SKM-1 treated with dmso at 0.1 percent for 144 hours (cell line): ENCODE data around the gene GMPPA.
A peak's percentile ranks its signal among the peaks of the same experiment; 100 is the strongest.

ENCODE experiments used
- DNase-seq: peaks from one replicate; lab custom pipeline; 2025; ENCODE audit not compliant: unreplicated experiment; lab: John Stamatoyannopoulos, UW

GMPPA gene

DNA sequence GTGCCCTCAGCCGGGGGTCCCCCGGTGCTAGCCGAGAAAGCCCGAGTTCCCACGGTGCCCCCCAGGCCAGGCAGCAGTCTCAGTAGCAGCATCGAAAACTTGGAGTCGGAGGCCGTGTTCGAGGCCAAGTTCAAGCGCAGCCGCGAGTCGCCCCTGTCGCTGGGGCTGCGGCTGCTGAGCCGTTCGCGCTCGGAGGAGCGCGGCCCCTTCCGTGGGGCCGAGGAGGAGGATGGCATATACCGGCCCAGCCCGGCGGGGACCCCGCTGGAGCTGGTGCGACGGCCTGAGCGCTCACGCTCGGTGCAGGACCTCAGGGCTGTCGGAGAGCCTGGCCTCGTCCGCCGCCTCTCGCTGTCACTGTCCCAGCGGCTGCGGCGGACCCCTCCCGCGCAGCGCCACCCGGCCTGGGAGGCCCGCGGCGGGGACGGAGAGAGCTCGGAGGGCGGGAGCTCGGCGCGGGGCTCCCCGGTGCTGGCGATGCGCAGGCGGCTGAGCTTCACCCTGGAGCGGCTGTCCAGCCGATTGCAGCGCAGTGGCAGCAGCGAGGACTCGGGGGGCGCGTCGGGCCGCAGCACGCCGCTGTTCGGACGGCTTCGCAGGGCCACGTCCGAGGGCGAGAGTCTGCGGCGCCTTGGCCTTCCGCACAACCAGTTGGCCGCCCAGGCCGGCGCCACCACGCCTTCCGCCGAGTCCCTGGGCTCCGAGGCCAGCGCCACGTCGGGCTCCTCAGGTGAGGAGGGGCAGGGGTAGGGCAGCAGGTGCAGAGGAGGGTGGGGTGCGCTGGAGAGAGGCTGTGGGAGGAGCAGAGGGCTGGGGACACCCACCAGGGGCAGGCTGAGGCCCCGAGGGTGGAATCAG, 14.1 kb upstream of the GMPPA start:
- no peak for DNase-seq

DNA sequence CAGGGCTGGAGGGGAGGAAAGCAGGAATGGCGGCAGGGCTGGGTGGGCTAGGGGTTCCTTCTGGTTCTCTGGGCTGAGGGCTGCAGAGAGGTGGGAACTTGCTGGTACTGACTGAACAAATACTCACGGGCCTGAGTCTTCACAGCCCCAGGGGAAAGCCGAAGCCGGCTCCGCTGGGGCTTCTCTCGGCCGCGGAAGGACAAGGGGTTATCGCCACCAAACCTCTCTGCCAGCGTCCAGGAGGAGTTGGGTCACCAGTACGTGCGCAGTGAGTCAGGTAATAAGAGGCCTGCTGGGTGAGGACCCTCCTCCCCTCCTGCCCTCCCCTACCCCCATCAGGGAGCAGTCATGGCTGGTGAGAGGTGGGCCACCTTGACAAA, 13.5 kb upstream of the GMPPA start:
- no peak for DNase-seq

GRCh38 chr2:219486380-219486959, 12.2 kb upstream of the GMPPA start:
- no peak for DNase-seq

DNA sequence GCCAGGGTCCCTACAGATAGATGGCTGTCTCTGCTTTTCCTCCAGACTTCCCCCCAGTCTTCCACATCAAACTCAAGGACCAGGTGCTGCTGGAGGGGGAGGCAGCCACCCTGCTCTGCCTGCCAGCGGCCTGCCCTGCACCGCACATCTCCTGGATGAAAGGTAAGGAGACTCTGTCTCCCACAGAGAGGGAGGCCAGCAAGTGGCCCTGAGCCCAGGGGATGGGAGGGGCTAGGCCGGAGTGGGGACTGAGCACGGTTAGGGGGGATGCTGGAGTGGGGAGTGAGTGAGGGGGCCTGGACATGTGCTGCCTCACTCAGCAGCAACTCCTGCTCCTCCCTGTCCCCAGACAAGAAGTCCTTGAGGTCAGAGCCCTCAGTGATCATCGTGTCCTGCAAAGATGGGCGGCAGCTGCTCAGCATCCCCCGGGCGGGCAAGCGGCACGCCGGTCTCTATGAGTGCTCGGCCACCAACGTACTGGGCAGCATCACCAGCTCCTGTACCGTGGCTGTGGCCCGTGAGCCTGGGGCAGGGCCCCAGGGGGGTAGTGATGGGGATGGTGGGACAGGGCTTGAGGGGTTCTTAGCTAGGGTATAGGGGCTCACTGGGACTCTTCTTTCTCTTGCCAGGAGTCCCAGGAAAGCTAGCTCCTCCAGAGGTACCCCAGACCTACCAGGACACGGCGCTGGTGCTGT, 10.4 kb upstream of the GMPPA start:
- DNase-seq = no peak

DNA sequence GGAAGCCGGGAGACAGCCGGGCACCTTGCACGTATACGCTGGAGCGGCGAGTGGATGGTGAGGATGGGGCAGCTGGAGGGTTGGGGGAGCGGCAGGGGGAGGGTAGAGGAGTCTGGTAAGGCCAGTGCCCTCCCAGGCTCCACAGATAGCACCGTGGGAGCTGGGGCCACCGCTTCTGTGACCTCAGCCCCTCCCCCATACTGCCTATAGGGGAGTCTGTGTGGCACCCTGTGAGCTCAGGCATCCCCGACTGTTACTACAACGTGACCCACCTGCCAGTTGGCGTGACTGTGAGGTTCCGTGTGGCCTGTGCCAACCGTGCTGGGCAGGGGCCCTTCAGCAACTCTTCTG, 9.9 kb upstream of the GMPPA start:
- DNase-seq = no peak

DNA sequence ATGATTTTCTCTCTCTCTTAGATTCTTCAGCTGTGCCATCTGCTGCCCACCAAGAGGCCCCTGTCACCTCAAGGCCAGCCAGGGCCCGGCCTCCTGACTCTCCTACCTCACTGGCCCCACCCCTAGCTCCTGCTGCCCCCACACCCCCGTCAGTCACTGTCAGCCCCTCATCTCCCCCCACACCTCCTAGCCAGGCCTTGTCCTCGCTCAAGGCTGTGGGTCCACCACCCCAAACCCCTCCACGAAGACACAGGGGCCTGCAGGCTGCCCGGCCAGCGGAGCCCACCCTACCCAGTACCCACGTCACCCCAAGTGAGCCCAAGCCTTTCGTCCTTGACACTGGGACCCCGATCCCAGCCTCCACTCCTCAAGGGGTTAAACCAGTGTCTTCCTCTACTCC, 9.4 kb upstream of the GMPPA start:
- DNase-seq = no peak

- DNase-seq = no peak
Measured at GRCh38 chr2:219490186-219490585, 8.5 kb upstream of the GMPPA start.

DNA sequence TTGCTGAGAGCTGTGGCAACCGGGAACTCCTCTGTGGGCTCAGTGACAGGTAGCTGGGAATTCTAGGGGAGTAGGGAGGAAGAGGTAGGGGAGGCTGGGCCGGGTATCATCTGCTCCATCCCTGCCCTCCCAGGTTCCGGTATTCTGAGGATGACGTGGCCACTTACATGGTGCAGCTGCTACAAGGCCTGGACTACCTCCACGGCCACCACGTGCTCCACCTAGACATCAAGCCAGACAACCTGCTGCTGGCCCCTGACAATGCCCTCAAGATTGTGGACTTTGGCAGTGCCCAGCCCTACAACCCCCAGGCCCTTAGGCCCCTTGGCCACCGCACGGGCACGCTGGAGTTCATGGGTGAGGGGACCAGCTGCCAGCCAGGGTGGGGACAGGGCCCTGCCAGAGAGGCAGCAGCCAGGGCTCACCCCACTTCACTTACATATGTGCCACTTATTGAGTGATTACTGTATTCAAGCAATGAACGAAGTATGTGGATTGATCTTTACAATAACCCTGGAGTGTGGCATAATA, 8.0 kb upstream of the GMPPA start:
- DNase-seq = no peak

DNA sequence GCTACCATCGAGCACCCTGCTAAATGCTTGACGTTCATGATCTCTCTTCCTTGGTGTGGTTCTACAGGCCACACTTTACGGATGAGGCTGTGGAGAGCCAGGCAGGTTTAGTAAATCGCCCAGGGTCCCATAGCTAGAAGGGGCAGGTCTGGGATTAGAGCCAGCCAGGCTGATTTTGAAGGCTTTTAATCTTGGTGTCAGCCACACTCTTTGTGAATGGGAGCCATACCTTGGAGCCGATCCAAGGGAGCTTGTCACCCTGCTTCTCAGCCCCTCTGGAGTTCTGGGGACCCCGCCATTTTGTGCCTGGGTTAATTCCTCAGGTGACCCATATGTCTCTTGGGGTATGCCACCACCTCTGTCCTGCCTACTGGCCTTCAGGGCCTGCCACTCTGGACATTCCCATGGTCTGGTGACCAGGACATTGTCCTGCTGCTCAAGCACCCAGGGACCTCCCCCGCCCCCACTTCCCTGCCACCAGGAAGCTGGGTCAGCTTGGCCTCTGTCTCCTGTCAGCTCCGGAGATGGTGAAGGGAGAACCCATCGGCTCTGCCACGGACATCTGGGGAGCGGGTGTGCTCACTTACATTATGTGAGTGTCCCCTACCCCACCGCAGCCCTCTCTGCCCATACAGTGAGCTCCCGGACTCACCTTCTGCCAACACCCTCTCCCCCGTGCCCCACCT, 7.3 kb upstream of the GMPPA start:
- no peak for DNase-seq

DNA sequence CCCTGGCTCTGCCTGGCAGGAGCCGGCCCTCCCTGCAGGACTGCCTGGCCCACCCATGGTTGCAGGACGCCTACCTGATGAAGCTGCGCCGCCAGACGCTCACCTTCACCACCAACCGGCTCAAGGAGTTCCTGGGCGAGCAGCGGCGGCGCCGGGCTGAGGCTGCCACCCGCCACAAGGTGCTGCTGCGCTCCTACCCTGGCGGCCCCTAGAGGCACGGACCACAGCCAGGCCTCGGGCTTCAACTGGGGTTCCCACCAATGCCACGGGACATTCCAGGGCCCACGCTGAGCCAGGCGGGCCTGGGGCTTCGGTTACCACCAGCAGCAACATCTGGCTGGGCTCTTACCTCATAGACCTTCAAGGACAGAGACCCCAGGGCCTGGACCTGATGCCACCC, 6.1 kb upstream of the GMPPA start:
- no peak for DNase-seq

DNA sequence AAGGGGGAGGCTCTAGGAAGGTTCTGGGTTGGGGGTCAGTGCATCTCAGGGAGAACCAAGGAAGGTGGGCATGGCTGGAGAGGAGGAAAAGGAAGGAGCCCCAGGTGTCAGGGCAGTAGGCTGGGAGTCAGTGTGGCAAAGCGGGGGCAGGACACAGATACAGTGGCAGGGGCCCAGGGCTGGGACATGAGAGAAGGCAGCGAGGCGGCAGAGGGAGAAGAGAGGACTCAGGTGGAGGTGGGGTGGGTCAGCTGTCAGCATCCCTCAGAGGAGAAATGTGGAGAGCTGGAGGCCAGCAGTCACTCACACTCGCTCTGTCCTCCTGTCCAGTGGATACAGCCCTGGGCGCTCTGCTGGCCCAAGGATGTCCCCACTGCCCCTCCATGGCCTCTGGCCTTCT, 5.6 kb upstream of the GMPPA start:
- no peak for DNase-seq

DNA sequence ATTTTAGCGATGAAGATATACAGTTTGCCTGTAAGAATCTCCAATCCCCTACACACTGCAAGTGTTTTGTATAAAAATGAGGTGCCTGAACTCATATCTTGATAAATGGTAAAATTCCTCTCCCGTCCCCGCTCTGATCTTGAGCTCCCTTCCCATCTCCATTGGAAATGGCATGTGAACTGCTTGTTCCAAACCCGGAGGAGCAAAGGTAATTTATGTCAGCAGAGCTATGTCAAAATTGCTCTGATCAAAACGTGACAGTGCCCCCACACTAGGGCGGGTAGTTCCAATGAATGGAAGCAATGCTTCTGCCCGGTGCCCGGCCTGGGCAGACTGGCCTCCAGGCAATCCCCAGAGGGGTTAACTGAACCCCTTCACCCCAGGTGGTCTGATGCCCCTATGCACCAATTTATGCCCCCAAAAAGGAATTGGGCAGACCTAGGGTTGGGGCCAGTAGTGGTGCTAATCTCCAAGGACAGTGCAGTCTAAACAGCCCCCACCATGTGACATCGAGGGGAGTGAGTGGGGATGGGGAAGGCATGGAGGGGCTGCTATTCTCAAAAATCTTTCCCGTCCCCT, 3.6 kb upstream of the GMPPA start:
- no peak for DNase-seq

DNA sequence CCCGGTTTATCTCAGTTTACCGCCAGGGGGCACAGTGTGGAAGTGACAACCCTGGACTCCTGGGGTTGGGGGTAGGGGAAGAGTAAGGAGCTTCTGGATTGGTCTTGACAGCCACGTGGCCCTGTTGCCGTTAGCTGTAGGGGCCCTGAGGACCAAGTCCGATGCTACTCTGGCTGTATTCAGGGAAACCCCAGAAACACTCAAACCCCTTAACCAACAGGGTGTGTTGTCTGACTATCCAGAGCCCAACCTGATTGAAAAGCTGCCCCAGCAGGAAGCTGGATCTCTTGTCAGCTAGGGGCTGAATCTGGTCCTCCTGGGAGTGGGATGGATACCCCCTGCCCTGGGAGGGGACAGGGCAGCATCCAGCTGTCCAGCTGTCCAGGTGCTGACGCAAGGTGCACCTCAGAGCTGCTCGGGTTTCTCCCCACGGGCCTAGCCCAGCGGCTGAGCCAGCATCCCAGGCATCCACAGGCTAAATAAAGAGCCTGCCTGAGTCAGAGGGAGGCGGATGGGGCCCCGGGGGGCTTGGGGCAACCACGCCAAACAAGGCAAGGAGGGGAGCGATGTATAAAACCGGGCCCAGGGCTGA, 3.1 kb upstream of the GMPPA start:
- DNase-seq = peak; percentile 75

GRCh38 chr2:219496247-219496824, 2.4 kb upstream of the GMPPA start:
- no peak for DNase-seq

GRCh38 chr2:219496825-219497494, 1.7 kb upstream of the GMPPA start:
- no peak for DNase-seq

- DNase-seq = peak; percentile 49
Measured at GRCh38 chr2:219497495-219498279, 1.0 kb upstream of the GMPPA start.

DNA sequence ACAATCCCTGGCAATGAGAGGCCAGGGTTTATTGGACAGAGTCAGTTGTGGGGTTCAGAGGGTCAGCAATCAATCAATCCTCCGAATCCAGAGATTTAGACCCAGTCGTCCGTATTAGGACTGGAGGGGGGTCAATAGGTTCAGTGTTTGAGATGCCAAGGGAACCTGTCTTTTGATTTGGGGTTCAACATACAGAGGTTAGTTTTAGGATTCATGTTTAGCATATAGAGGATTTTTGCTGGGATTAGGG, 292 bp downstream of the GMPPA start:
- DNase-seq = no peak

- no peak for DNase-seq
Measured at GRCh38 chr2:219499555-219499954, 864 bp downstream of the GMPPA start.

DNA sequence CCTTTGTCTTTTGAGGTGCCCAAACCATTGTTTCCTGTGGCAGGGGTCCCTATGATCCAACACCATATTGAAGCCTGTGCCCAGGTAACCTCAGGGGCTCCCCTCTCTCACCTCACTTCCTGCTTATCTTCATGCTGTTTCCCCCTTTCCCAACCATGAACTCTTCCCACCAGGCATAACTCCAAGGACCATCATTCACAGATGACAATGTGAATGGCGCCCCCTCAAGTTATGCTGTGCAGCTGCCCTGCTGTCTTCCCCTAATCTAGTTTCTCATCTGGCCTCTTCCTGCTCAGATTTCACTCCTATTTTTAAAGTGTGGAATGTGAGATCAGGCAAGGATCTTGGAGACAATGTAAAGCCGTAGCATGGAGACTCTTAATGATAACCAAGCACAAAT, 1.4 kb downstream of the GMPPA start:
- no peak for DNase-seq
